Adrenal gland (tissue), 5 donors: Measurements from ENCODE around the gene ZFP69B.

ENCODE experiments used
- CTCF ChIP-seq, 6 experiments: fragments of 450-650 bp in 4 of 6; fragments of 200-600 bp in 2 of 6; sonication (generic) in 1 of 6; IDR thresholded peaks; 1 replicate in 5 of 6; 2 replicates in 1 of 6; pipeline versions ENCODE4 v1.5.1 to v1.8.0; 2016 to 2021; ENCODE audit warnings: antibody characterized with exemption in 6 of 6, mild to moderate bottlenecking in 2 of 6, moderate library complexity in 1 of 6
- POLR2A ChIP-seq, 2 donors: fragments of 450-650 bp; IDR thresholded peaks; one replicate each; pipeline ENCODE4 v1.6.1; 2017; ENCODE audit warnings: antibody characterized with exemption in 2 of 2, mild to moderate bottlenecking in 2 of 2, moderate library complexity in 1 of 2
- donor health status: DM: no; HTN: no; CAD: no.

- TF ChIP-seq CTCF (IDR thresholded peaks at IDR 0.05) (no peak), POLR2A (IDR thresholded peaks at IDR 0.05) (no peak)
Observed at GRCh38 chr1:40405812-40406211, 44.5 kb upstream of the ZFP69B start.
